Measurements from ENCODE around the gene TNRC18. TPM values are rescaled to one million over a fixed set of nuclear protein-coding genes. Genes with fewer than 3 reads are reported as not detected.

Gene TNRC18
- total and polyA plus RNA-seq, 2 of the 8 experiments (the other 6 are each of a cell fraction or from before 2014, with no cell fraction given) = 1.7 to 8.6 TPM

DNA sequence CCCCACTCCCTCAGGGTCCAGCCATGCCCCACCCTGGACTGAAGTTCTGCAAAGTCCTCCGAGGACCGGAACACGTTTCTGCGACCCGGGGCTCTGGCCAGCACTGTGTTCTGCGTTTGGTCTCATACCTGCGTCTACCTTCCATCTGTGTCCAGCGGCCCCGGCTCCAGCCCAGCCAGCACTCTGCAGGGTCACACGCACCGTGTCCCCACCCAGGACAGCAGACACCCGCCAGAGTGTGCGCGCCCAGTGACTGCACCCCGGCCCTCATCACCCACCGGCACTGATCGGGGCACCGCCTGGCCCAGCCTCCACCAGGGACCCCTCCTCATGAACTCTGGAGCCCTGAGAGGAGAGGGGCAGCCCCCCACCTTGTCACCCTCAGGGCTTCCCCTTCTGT lies 120.6 kb downstream of the TNRC18 start:
- DNase-seq (ENCODE audit: low read depth in 1 of 2, low spot score in 2 of 2) = no peak
- no peaks in the 10 kb centered on the region for H3K4me1 ChIP-seq (replicated peaks in 1 of 4; ENCODE audit: control insufficient read depth in 3 of 4, insufficient read depth in 4 of 4, low read length in 3 of 4)
- no peak overlapping the region for H2BK12ac ChIP-seq (ENCODE audit: low read depth, low read length)
- no peak overlapping the region for H3K56ac ChIP-seq (replicated peaks; ENCODE audit: insufficient read length, low read depth, low read length)
- no peaks in the 10 kb centered on the region for H4K20me1 ChIP-seq (replicated peaks in 1 of 2; ENCODE audit: control insufficient read depth in 1 of 2, insufficient read depth in 2 of 2, low read length in 2 of 2)
- no peak overlapping the region for H4K8ac ChIP-seq (ENCODE audit: extremely low read depth, insufficient read depth, low read length)
- H3K79me1 ChIP-seq (ENCODE audit: low read depth, low read length) = no peaks in the 10 kb centered on the region
- CTCF ChIA-PET (ENCODE audit: partially characterized antibody) = no interaction called here
- H2AFZ ChIP-seq (ENCODE audit: low read length) = no peak overlapping the region
- H3K4me3 ChIP-seq (ENCODE audit: extremely low read depth in 1 of 4, insufficient read depth in 2 of 4, low read depth in 3 of 4, low read length in 4 of 4) = no peak overlapping the region
- no peak for FAIRE-seq
- no peak overlapping the region for H3K18ac ChIP-seq (ENCODE audit: extremely low read depth, low read length)
- H4K5ac ChIP-seq (ENCODE audit: insufficient read length, low read depth, low read length) = no peak overlapping the region
- no peak overlapping the region for H3K23ac ChIP-seq (ENCODE audit: insufficient read length)
- H3K36me3 ChIP-seq (ENCODE audit: control insufficient read depth in 2 of 4, insufficient read depth in 4 of 4, low read length in 3 of 4) = 0 out of 8 replicates have a peak, but pooled peaks cover 0 to 3% (median 0%) of the 10 kb centered on the region in 4 experiments
- POLR2A ChIA-PET (ENCODE audit: partially characterized antibody) = no interaction called here
- H2BK20ac ChIP-seq (ENCODE audit: low read length) = no peak overlapping the region
- H3K4me2 ChIP-seq (ENCODE audit: insufficient read depth in 1 of 2, low read depth in 2 of 2, low read length in 2 of 2) = no peak overlapping the region
- H3K14ac ChIP-seq (ENCODE audit: insufficient read length) = no peak overlapping the region
- 89% methylated on average over 17 of the region's 18 CpGs; no CpG with 5 or more reads in 1 of the 2 experiments for WGBS, 2 experiments (ENCODE audit: extremely low coverage in 1 of 2, insufficient coverage in 1 of 2, insufficient read length in 1 of 2, insufficient replicate concordance in 2 of 2, low coverage in 1 of 2, low lambda C conversion rate in 2 of 2, missing lambda C conversion rate in 1 of 2)
- no peak overlapping the region for H4K91ac ChIP-seq (replicated peaks; ENCODE audit: insufficient read length, low read length)
- no peaks in the 10 kb centered on the region for H3K79me2 ChIP-seq (ENCODE audit: control insufficient read depth in 1 of 2, insufficient read depth in 2 of 2, low read length in 2 of 2)
- TF ChIP-seq FOSL1 (IDR thresholded peaks at IDR 0.05; ENCODE audit: insufficient read depth, low read depth, low read length) = no peak
- no peak overlapping the region for H3K27ac ChIP-seq (ENCODE audit: low read depth, low read length)
- H2BK5ac ChIP-seq (ENCODE audit: low read depth, low read length) = no peak overlapping the region
- H2BK120ac ChIP-seq (replicated peaks; ENCODE audit: low read depth, low read length) = no peak overlapping the region
- no peak overlapping the region for H3K4ac ChIP-seq (replicated peaks; ENCODE audit: insufficient read length, low read depth, low read length)
- no peak overlapping the region for H2BK15ac ChIP-seq (ENCODE audit: low read length)
- H3K9me3 ChIP-seq (ENCODE audit: insufficient read depth in 2 of 2, low read depth in 1 of 2, low read length in 1 of 2) = no peaks in the 10 kb centered on the region
- no peak overlapping the region for H3K9ac ChIP-seq (replicated peaks in 1 of 4; ENCODE audit: extremely low read depth in 1 of 4, low read depth in 3 of 4, low read length in 3 of 4)
- H3K27me3 ChIP-seq (replicated peaks in 1 of 4; ENCODE audit: control insufficient read depth in 3 of 4, extremely low read depth in 1 of 4, insufficient read depth in 3 of 4, low read length in 3 of 4) = peaks cover 0 to 1% (median under 1%) of the 10 kb centered on the region in 4 experiments; a peak in 2 of 7 replicates
- no peaks in the 10 kb centered on the region for H3K23me2 ChIP-seq (ENCODE audit: low read depth, low read length)
- no peak overlapping the region for H2AK5ac ChIP-seq (ENCODE audit: low read depth, low read length)
